ENCODE measurements around the gene BACE2. TPM values are rescaled to one million over a fixed set of nuclear protein-coding genes. Genes with fewer than 3 reads are reported as not detected.
"Not testable (repeated sequence)": the region's sequence is repeated elsewhere in the genome, so short reads cannot be mapped to it uniquely, and the experiment has no call there.

The BACE2 gene
- total and polyA plus RNA-seq, 7 donors = 5.3 to 16.0 (median 7.2) TPM

DNA sequence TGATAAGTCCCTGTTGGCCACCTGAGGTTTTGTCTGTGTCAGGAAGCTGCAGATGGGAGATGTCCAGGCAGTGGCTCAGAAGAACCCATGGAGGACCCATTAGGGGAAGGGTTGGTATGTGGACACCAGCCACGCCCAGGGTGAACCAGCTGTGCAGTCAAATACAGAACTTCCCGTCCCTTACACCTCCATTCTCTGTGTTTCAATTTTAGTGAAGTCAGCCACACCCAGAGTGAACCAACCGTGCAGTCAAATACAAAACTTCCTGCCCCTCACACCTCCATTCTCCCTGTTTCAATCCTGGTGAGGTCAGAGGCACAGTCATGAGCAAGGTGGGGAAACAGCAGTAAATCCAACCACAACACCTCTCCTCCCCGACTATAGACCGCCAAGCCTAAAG is 27.4 kb downstream of the BACE2 start:
- Histone ChIP-seq H3K27ac (no peak overlapping the region), H3K4me3 (no peak overlapping the region), H3K4me1 (no peaks in the 10 kb centered on the region), H3K36me3 (ENCODE audit: insufficient read depth in 1 of 2, low read depth in 1 of 2) (no peaks in the 10 kb centered on the region), H3K9me3 (no peaks in the 10 kb centered on the region), H3K27me3 (ENCODE audit: insufficient read depth in 3 of 3, low read length in 2 of 3) (no peaks in the 10 kb centered on the region)
- 89 to 91% (median 90%) methylated on average over 5 of the region's 5 CpGs for WGBS, 3 donors
- DNase-seq (no peak), ATAC-seq (no peak)
- TF ChIP-seq, protein P1, sequence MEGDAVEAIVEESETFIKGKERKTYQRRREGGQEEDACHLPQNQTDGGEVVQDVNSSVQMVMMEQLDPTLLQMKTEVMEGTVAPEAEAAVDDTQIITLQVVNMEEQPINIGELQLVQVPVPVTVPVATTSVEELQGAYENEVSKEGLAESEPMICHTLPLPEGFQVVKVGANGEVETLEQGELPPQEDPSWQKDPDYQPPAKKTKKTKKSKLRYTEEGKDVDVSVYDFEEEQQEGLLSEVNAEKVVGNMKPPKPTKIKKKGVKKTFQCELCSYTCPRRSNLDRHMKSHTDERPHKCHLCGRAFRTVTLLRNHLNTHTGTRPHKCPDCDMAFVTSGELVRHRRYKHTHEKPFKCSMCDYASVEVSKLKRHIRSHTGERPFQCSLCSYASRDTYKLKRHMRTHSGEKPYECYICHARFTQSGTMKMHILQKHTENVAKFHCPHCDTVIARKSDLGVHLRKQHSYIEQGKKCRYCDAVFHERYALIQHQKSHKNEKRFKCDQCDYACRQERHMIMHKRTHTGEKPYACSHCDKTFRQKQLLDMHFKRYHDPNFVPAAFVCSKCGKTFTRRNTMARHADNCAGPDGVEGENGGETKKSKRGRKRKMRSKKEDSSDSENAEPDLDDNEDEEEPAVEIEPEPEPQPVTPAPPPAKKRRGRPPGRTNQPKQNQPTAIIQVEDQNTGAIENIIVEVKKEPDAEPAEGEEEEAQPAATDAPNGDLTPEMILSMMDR (IDR thresholded peaks at IDR 0.05) = no peak
- intact Hi-C loops (cut with DNase I) = no loop called here

DNA sequence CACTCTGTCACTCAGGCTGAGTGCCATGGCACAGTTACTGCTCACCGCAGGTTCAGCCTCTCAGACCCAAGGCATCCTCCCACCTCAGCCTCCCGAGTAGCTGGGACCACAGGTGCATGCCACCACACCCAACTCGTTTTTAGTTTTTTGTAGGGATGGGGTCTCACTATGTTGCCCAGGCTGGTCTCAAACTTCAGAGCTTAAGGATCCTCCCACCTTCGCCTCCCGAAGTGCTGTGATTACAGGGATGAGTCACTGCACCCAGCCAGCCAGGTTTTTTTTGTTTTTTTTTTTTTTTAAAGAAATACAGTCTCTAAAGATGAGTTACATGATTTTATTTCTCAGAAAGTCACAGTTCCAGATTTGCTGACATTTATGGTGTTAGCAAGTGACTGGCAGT is 29.0 kb downstream of the BACE2 start:
- H3K36me3 ChIP-seq (ENCODE audit: insufficient read depth in 1 of 2, low read depth in 1 of 2) = no peaks in the 10 kb centered on the region
- no peaks in the 10 kb centered on the region for H3K27me3 ChIP-seq (ENCODE audit: insufficient read depth in 3 of 3, low read length in 2 of 3)
- H3K4me3 ChIP-seq = no peak overlapping the region
- ATAC-seq (no peak), DNase-seq (no peak)
- H3K9me3 ChIP-seq = no peaks in the 10 kb centered on the region
- no peak overlapping the region for H3K27ac ChIP-seq
- WGBS, 3 donors = 66 to 73% (median 70%) methylated on average over 5 of the region's 5 CpGs
- TF ChIP-seq, protein P1 (IDR thresholded peaks at IDR 0.05) = no peak
- intact Hi-C loops (cut with DNase I) = no loop called here
- no peaks in the 10 kb centered on the region for H3K4me1 ChIP-seq

DNA sequence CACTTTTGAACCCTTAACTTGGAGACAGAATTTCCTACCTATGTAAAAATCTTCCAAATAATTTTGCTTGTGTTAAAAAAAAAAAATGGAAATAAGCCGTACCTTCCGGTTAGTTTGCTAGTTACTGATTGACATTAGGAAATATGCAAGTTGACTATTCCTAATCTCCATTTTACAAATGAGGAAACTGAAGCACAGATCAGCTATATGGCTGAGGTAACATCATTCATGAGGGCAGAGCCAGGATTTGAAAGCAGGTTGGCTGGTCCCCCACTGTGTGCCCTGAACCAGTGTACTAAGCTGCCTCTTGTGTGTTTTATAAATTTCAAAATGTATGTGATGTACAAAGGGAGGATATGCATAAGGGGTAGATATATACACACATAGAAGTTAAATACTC is 29.6 kb downstream of the BACE2 start:
- Histone ChIP-seq H3K27ac (no peak overlapping the region), H3K27me3 (ENCODE audit: insufficient read depth in 3 of 3, low read length in 2 of 3) (no peaks in the 10 kb centered on the region), H3K9me3 (no peaks in the 10 kb centered on the region), H3K36me3 (ENCODE audit: insufficient read depth in 1 of 2, low read depth in 1 of 2) (no peaks in the 10 kb centered on the region), H3K4me1 (no peaks in the 10 kb centered on the region), H3K4me3 (no peak overlapping the region)
- TF ChIP-seq, protein P1 (IDR thresholded peaks at IDR 0.05) = no peak
- ATAC-seq = no peak
- intact Hi-C loops (cut with DNase I) = no loop called here
- WGBS, 3 donors = 96 to 97% (median 96%) methylated on average over 2 of the region's 2 CpGs
- DNase-seq = no peak

DNA sequence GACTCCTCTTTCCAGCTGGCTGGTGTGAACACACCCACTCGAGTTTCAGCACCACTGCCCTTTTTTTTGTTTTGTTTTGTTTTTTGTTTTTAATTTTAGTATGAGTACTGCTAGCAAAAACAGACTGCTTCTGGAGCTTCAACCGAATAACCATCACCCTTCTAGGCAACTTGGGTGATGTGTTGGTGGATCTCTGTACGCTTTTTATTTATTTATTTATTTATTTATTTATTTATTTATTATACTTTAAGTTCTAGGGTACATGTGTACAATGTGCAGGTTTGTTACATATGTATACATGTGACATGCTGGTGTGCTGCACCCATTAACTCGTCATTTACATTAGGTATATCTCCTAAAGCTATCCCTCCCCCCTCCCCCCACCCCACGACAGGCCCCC is 30.7 kb downstream of the BACE2 start:
- H3K36me3 ChIP-seq (ENCODE audit: insufficient read depth in 1 of 2, low read depth in 1 of 2); H3K9me3 ChIP-seq; H3K4me3 ChIP-seq; DNase-seq; H3K4me1 ChIP-seq; H3K27me3 ChIP-seq (ENCODE audit: insufficient read depth in 3 of 3, low read length in 2 of 3); ATAC-seq; intact Hi-C loops (cut with DNase I); H3K27ac ChIP-seq: not testable (repeated sequence)
- 82 to 94% (median 85%) methylated on average over 5 of the region's 5 CpGs for WGBS, 3 donors

DNA sequence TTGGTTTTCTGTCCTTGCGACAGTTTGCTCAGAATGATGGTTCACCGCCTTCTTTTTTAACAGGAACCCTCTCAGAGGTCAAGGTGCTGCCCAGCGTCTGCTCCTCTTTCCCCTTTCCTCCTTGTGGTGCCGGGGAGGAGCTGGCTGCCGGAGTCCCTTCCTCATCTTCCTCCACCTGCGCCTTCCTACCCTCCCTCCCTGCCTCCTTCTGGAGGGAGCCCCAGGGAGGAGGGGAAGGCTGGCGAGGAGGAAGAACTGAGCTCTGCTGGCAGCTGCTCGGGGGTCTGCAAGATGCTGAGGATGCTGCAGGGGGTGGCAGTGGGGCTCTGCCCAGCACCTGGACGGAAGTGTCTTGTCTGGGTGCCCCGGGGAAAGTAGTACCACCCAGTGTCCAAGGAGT is 31.2 kb downstream of the BACE2 start:
- no peaks in the 10 kb centered on the region for H3K27me3 ChIP-seq (ENCODE audit: insufficient read depth in 3 of 3, low read length in 2 of 3)
- no peak overlapping the region for H3K27ac ChIP-seq
- no peaks in the 10 kb centered on the region for H3K9me3 ChIP-seq
- H3K4me3 ChIP-seq = no peak overlapping the region
- TF ChIP-seq, protein P1 (IDR thresholded peaks at IDR 0.05) = no peak
- no peaks in the 10 kb centered on the region for H3K4me1 ChIP-seq
- no peak for DNase-seq
- ATAC-seq = no peak
- 82 to 86% (median 84%) methylated on average over 9 to 10 of the region's 10 CpGs for WGBS, 3 donors
- H3K36me3 ChIP-seq (ENCODE audit: insufficient read depth in 1 of 2, low read depth in 1 of 2) = no peaks in the 10 kb centered on the region
- intact Hi-C loops (cut with DNase I) = no loop called here

All from psoas muscle (tissue), 8 donors.